ENCODE data around the gene CTR9. TPM values are rescaled to one million over a fixed set of nuclear protein-coding genes. Genes with fewer than 3 reads are reported as not detected.

Gene CTR9
- total and polyA plus RNA-seq, 2 of the 13 experiments (the other 11 are each of a cell fraction or from before 2014, with no cell fraction given): 6.6 to 22.1 TPM

- TF ChIP-seq SP1 (IDR thresholded peaks at IDR 0.05) (no peak), SP1 (CRISPR knock-in tag; IDR thresholded peaks at IDR 0.05) (peak; percentile 28; the same call in 1 of the 2 replicates), ZNF766 (CRISPR knock-in tag; IDR thresholded peaks at IDR 0.05; ENCODE audit: borderline replicate concordance) (no peak), TCF7 (IDR thresholded peaks at IDR 0.05; ENCODE audit: low read depth) (no peak), ZNF543 (CRISPR knock-in tag; IDR thresholded peaks at IDR 0.05) (no peak), SYNCRIP (IDR thresholded peaks at IDR 0.05; ENCODE audit: insufficient read depth, low read depth, low read length) (no peak), ZNF34 (CRISPR knock-in tag; IDR thresholded peaks at IDR 0.05; ENCODE audit: borderline replicate concordance) (no peak), ATF2 (CRISPR knock-in tag; IDR thresholded peaks at IDR 0.05) (no peak; the same call in 1 of the 2 replicates), ZNF614 (CRISPR knock-in tag; IDR thresholded peaks at IDR 0.05; ENCODE audit: borderline replicate concordance) (peak; percentile 37; the same call in 1 of the 2 replicates), SUZ12 (IDR thresholded peaks at IDR 0.05; ENCODE audit: low read depth, low read length) (no peak), KDM5B (CRISPR knock-in tag; IDR thresholded peaks at IDR 0.05; ENCODE audit: borderline replicate concordance) (0 out of 2 replicates have a peak, but pooled peaks have one; percentile 1), ZNF652 (CRISPR knock-in tag; IDR thresholded peaks at IDR 0.05; ENCODE audit: borderline replicate concordance, low read depth) (no peak), SIN3A (IDR thresholded peaks at IDR 0.05; ENCODE audit: borderline replicate concordance, low read depth, low read length) (no peak), BRCA1 (CRISPR knock-in tag; IDR thresholded peaks at IDR 0.05) (no peak), ZNF782 (CRISPR knock-in tag; IDR thresholded peaks at IDR 0.05; ENCODE audit: borderline replicate concordance) (peak; percentile 43; the same call in 1 of the 2 replicates), ZFP36L2 (CRISPR knock-in tag; IDR thresholded peaks at IDR 0.05) (no peak), ZNF468 (CRISPR knock-in tag; IDR thresholded peaks at IDR 0.05) (no peak), ZBTB2 (CRISPR knock-in tag; IDR thresholded peaks at IDR 0.05; ENCODE audit: low read depth) (no peak), ARID5B (CRISPR knock-in tag; IDR thresholded peaks at IDR 0.05) (peak; percentile 36; the same call in 1 of the 2 replicates), ZNF724P (CRISPR knock-in tag; IDR thresholded peaks at IDR 0.05; ENCODE audit: borderline replicate concordance) (no peak), TEAD2 (CRISPR knock-in tag; IDR thresholded peaks at IDR 0.05) (no peak), ZFP1 (CRISPR knock-in tag; IDR thresholded peaks at IDR 0.05) (no peak)
Observed at GRCh38 chr11:10792385-10793068, 41.5 kb downstream of the CTR9 start (continued).

Measured in HepG2 (cell line).